Measurements from ENCODE around the gene MBD5.

MBD5 gene

GRCh38 chr2:148172131-148172753, 151.4 kb downstream of the MBD5 start:
- no peak for DNase-seq (ENCODE audit: low read depth in 2 of 2)
- no peak overlapping the region for H3K4me3 ChIP-seq (replicated peaks in 1 of 2; ENCODE audit: low read depth in 2 of 2, low read length in 2 of 2)
- TF ChIP-seq CTCF (IDR thresholded peaks at IDR 0.05; ENCODE audit: low read depth, low read length), result no peak

GRCh38 chr2:148173168-148173567, 152.3 kb downstream of the MBD5 start:
- H3K4me3 ChIP-seq (replicated peaks in 1 of 2; ENCODE audit: low read depth in 2 of 2, low read length in 2 of 2), result no peak overlapping the region
- no peak for DNase-seq (ENCODE audit: low read depth in 2 of 2)
- no peak for TF ChIP-seq CTCF (IDR thresholded peaks at IDR 0.05; ENCODE audit: low read depth, low read length)

GRCh38 chr2:148177559-148177958, 156.7 kb downstream of the MBD5 start:
- no peak for DNase-seq (ENCODE audit: low read depth in 2 of 2)
- no peak overlapping the region for H3K4me3 ChIP-seq (replicated peaks in 1 of 2; ENCODE audit: low read depth in 2 of 2, low read length in 2 of 2)
- TF ChIP-seq CTCF (IDR thresholded peaks at IDR 0.05; ENCODE audit: low read depth, low read length), result no peak

GRCh38 chr2:148179724-148180123, 158.8 kb downstream of the MBD5 start:
- no peak overlapping the region for H3K4me3 ChIP-seq (replicated peaks in 1 of 2; ENCODE audit: low read depth in 2 of 2, low read length in 2 of 2)
- TF ChIP-seq CTCF (IDR thresholded peaks at IDR 0.05; ENCODE audit: low read depth, low read length), result no peak
- DNase-seq (ENCODE audit: low read depth in 2 of 2), result no peak

- TF ChIP-seq CTCF (IDR thresholded peaks at IDR 0.05; ENCODE audit: low read depth, low read length), result no peak
- no peak for DNase-seq (ENCODE audit: low read depth in 2 of 2)
- H3K4me3 ChIP-seq (replicated peaks in 1 of 2; ENCODE audit: low read depth in 2 of 2, low read length in 2 of 2), result no peak overlapping the region
Observed at GRCh38 chr2:148184976-148185375, 164.1 kb downstream of the MBD5 start.

GRCh38 chr2:148194882-148195281, 174.0 kb downstream of the MBD5 start:
- no peak overlapping the region for H3K4me3 ChIP-seq (replicated peaks in 1 of 2; ENCODE audit: low read depth in 2 of 2, low read length in 2 of 2)
- no peak for TF ChIP-seq CTCF (IDR thresholded peaks at IDR 0.05; ENCODE audit: low read depth, low read length)
- no peak for DNase-seq (ENCODE audit: low read depth in 2 of 2)

Data from cardiac fibroblast (primary cell).